Body of pancreas (tissue), 4 donors: ENCODE measurements around the gene FAM3D.

Experiments used
- CTCF ChIP-seq, 7 experiments: fragments of 450-650 bp in 4 of 7; fragments of 200-600 bp in 3 of 7; sonication (generic) in 3 of 7; IDR thresholded peaks; one replicate each; pipeline ENCODE4 v1.5.1; 2016 to 2019; ENCODE audit warnings: antibody characterized with exemption in 7 of 7
- POLR2A ChIP-seq, 3 donors: fragments of 450-650 bp; IDR thresholded peaks; one replicate each; pipeline ENCODE4 v1.6.1; 2016; ENCODE audit warnings: antibody characterized with exemption in 3 of 3, mild to moderate bottlenecking in 2 of 3

GRCh38 chr3:58626841-58627569 is 39.6 kb downstream of the FAM3D start:
- no peak for TF ChIP-seq CTCF (IDR thresholded peaks at IDR 0.05)
- no peak for TF ChIP-seq POLR2A (IDR thresholded peaks at IDR 0.05)
